Thoracic aorta (tissue), 2 donors: ENCODE measurements around the gene CBFA2T3. TPM values are rescaled to one million over a fixed set of nuclear protein-coding genes. Genes with fewer than 3 reads are reported as not detected.

ENCODE experiments used
- ATAC-seq: fragments of 150-250 bp; one replicate; pipeline ENCODE4 v1.8.0; 2017; ENCODE audit warnings: low read depth; ENCODE audit not compliant: insufficient number of reproducible peaks, low FRiP score
- DNase-seq: peaks from one replicate; pipeline ENCODE4 v3.0.0-alpha.2; 2020; ENCODE audit warnings: low spot score
- H3K27ac ChIP-seq, 2 donors: fragments of 200-600 bp; sonication (generic); 1 replicate in 1 of 2; 2 replicates in 1 of 2; pipeline ENCODE4 v1.5.1; 2016; ENCODE audit warnings: mild to moderate bottlenecking in 2 of 2, moderate library complexity in 2 of 2
- H3K27me3 ChIP-seq: fragments of 200-600 bp; sonication (generic); replicated peaks from 2 replicates; pipeline ENCODE4 v1.6.0; 2016; ENCODE audit warnings: mild to moderate bottlenecking; ENCODE audit not compliant: insufficient read depth
- H3K36me3 ChIP-seq: fragments of 200-600 bp; sonication (generic); one replicate; pipeline ENCODE4 v1.5.1; 2016
- H3K4me1 ChIP-seq, 2 donors: fragments of 200-600 bp; sonication (generic); 1 replicate in 1 of 2; 2 replicates in 1 of 2; pipeline versions ENCODE4 v1.5.1 to v1.6.0; 2016; ENCODE audit warnings: low read depth in 2 of 2, mild to moderate bottlenecking in 1 of 2; ENCODE audit not compliant: control insufficient read depth in 1 of 2
- H3K4me3 ChIP-seq: fragments of 200-600 bp; sonication (generic); 2 replicates; pipeline ENCODE4 v1.5.1; 2016; ENCODE audit warnings: mild to moderate bottlenecking
- H3K9me3 ChIP-seq: fragments of 200-600 bp; sonication (generic); 2 replicates; pipeline ENCODE4 v1.5.1; 2016
- total RNA-seq, 2 donors: library from RNA; depleted of rRNA; stranded (reverse); fragments of >200 nt; gene quantifications; one replicate each; pipeline versions ENCODE4 v1.1.0 to v1.2.3, GENCODE V29; 2016
- TF ChIP-seq, protein P1 (sequence below): fragments of 200-600 bp; sonication (generic); IDR thresholded peaks from one replicate; pipeline ENCODE4 v1.5.1; 2019; ENCODE audit warnings: antibody characterized with exemption

The CBFA2T3 gene
- total RNA-seq, 2 donors from 2014 or later = 3.9 to 6.6 TPM

DNA sequence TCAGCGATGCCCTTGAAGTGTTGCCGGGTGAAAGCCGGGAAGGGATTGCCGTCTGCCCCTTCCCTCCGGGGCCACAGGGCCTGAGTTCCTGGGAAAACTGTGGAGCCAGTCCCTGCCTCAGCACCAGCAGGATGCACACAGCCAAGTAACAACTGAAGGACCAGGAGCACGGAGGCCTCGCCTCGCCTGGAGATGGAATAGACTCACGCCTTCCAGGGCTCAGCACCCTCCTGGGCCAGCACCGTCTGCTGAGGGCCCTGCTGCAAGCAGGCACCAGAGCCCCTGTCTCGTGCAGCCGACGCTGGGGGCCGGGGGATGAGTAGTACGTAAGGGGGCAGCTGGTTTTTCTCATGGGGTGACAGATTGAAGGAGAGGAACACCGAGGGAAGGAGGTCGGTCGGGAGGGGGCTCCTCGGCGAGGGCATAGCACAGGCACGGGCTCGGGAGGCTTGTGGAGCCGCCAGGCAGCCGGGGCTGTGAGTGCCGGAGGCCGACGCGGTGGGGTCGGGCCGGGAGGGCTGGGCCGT lies 6.4 kb downstream of the CBFA2T3 start:
- H3K27me3 ChIP-seq = no peaks in the 10 kb centered on the region
- H3K4me1 ChIP-seq = no peaks in the 10 kb centered on the region
- no peak overlapping the region for H3K4me3 ChIP-seq
- no peak overlapping the region for H3K27ac ChIP-seq
- ATAC-seq = no peak
- DNase-seq = no peak
- H3K36me3 ChIP-seq = no peaks in the 10 kb centered on the region
- H3K9me3 ChIP-seq = no peaks in the 10 kb centered on the region
- TF ChIP-seq, protein P1, sequence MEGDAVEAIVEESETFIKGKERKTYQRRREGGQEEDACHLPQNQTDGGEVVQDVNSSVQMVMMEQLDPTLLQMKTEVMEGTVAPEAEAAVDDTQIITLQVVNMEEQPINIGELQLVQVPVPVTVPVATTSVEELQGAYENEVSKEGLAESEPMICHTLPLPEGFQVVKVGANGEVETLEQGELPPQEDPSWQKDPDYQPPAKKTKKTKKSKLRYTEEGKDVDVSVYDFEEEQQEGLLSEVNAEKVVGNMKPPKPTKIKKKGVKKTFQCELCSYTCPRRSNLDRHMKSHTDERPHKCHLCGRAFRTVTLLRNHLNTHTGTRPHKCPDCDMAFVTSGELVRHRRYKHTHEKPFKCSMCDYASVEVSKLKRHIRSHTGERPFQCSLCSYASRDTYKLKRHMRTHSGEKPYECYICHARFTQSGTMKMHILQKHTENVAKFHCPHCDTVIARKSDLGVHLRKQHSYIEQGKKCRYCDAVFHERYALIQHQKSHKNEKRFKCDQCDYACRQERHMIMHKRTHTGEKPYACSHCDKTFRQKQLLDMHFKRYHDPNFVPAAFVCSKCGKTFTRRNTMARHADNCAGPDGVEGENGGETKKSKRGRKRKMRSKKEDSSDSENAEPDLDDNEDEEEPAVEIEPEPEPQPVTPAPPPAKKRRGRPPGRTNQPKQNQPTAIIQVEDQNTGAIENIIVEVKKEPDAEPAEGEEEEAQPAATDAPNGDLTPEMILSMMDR = no peak

GRCh38 chr16:88970050-88970449 lies 7.0 kb downstream of the CBFA2T3 start:
- TF ChIP-seq, protein P1 = no peak

GRCh38 chr16:88969361-88969831 lies 7.6 kb downstream of the CBFA2T3 start:
- DNase-seq (no peak), ATAC-seq (no peak)
- TF ChIP-seq, protein P1 = no peak
- Histone ChIP-seq H3K27me3 (no peaks in the 10 kb centered on the region), H3K27ac (no peak overlapping the region), H3K4me3 (no peak overlapping the region), H3K9me3 (no peaks in the 10 kb centered on the region), H3K36me3 (no peaks in the 10 kb centered on the region), H3K4me1 (no peaks in the 10 kb centered on the region)

More at GRCh38 chr16:88970050-88970449, 7.0 kb downstream of the CBFA2T3 start:
- DNase-seq (no peak), ATAC-seq (no peak)
- H3K36me3 ChIP-seq = no peaks in the 10 kb centered on the region
- H3K4me1 ChIP-seq = no peaks in the 10 kb centered on the region
- no peak overlapping the region for H3K4me3 ChIP-seq
- no peaks in the 10 kb centered on the region for H3K9me3 ChIP-seq
- no peaks in the 10 kb centered on the region for H3K27me3 ChIP-seq
- no peak overlapping the region for H3K27ac ChIP-seq

GRCh38 chr16:88968589-88969280 lies 8.3 kb downstream of the CBFA2T3 start:
- ATAC-seq (no peak), DNase-seq (no peak)
- H3K36me3 ChIP-seq = no peaks in the 10 kb centered on the region
- no peaks in the 10 kb centered on the region for H3K4me1 ChIP-seq
- no peak overlapping the region for H3K4me3 ChIP-seq
- H3K9me3 ChIP-seq = no peaks in the 10 kb centered on the region
- TF ChIP-seq, protein P1 = no peak
- no peaks in the 10 kb centered on the region for H3K27me3 ChIP-seq
- H3K27ac ChIP-seq = no peak overlapping the region

- DNase-seq (no peak), ATAC-seq (no peak)
- H3K4me3 ChIP-seq = peak overlapping the region; percentile 27
- H3K27ac ChIP-seq = no peak overlapping the region
- no peaks in the 10 kb centered on the region for H3K36me3 ChIP-seq
- H3K27me3 ChIP-seq = no peaks in the 10 kb centered on the region
- H3K4me1 ChIP-seq = no peaks in the 10 kb centered on the region
- TF ChIP-seq, protein P1 = no peak
- H3K9me3 ChIP-seq = no peaks in the 10 kb centered on the region
Observed at GRCh38 chr16:88967830-88968588, 9.0 kb downstream of the CBFA2T3 start.
